Measurements from ENCODE around the gene GALNT9.

GALNT9 gene

DNA sequence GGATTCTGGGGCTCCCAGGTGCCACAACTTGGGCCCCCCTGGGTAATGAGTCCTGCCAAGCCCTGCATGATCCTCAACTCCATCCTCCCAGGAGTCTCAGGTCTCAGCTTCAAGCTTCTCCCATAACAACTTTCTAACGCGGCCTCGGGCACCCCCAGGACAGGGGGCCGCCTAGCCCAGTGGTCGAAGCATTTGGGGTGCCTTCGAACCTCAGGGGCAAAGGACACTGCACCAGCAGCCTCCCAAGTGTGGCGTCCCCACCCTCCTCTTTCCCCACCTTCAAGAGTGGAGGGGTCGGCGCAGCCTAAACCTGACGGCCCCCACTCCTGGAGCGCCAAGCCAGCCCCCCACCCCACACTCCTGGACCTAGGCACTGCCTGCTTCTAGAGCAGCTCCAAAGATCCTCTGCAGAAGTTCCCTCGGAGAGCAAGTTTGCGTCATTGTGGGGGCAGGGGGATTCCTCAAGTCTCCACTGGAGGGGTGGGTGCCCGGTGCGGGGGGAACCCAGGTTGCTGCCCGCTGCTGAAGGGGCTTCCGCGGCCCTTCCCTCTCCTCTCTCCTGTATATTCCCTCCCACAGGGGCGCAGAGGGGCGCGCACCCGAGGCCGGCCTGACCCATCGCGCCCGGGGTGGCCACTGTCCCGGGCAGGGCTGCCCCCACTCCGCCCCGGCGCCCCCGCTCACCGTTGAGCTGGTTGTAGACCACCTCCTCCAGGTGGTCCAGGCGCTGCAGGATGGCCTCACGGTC, 933 bp downstream of the GALNT9 start:
- Histone ChIP-seq H3K27ac (no peak overlapping the region), H3K4me3 (peak overlapping the region; percentile 51)

DNA sequence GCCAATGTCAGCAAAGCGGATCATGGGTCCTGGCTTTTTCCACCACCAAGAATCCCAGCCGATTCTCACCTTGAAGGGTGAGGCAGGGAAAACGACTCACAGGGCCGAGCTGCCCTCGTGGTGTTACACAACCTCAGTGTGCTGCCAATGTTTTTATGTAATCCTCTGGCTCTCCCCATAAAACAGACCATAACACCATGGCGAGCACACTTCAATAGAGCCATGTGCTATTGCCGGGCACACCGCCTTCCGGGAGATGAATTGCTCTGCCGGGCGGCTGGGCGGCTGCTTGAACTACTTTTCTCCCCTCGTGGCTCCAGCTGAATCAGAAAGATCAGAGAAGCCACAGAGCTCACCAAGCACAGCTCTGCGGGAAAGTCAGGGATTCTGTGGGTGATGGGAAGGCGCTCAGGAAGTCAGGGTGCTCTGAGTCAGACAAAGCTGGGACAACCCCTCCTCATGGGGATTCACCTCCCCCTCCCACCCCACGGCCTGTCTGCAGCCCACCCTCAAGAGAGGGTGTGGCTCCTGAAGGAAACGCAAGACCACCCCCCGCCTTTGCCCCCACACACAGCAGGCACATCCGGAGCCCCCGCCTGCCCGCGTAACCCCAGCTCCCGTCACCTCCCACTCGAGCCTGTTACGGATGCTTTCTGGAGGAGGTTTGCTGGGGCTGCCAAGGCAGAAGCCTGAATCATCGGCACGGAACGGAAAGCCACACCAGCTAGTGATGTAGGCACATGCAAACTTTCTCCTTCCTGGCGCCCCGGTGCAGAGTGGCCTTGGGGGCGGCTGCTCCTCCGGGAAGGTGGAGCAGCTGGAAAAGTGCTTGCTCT, 1.8 kb downstream of the GALNT9 start:
- TF ChIP-seq, protein P1, sequence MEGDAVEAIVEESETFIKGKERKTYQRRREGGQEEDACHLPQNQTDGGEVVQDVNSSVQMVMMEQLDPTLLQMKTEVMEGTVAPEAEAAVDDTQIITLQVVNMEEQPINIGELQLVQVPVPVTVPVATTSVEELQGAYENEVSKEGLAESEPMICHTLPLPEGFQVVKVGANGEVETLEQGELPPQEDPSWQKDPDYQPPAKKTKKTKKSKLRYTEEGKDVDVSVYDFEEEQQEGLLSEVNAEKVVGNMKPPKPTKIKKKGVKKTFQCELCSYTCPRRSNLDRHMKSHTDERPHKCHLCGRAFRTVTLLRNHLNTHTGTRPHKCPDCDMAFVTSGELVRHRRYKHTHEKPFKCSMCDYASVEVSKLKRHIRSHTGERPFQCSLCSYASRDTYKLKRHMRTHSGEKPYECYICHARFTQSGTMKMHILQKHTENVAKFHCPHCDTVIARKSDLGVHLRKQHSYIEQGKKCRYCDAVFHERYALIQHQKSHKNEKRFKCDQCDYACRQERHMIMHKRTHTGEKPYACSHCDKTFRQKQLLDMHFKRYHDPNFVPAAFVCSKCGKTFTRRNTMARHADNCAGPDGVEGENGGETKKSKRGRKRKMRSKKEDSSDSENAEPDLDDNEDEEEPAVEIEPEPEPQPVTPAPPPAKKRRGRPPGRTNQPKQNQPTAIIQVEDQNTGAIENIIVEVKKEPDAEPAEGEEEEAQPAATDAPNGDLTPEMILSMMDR (IDR thresholded peaks at IDR 0.05) = no peak
- peak overlapping the region; percentile 51 for H3K4me3 ChIP-seq
- no peak overlapping the region for H3K27ac ChIP-seq
- no peak for DNase-seq (ENCODE audit: low spot score)

More for the DNA sequence above, 933 bp downstream of the GALNT9 start:
- TF ChIP-seq, protein P1 (IDR thresholded peaks at IDR 0.05) = no peak
- DNase-seq (ENCODE audit: low spot score) = no peak

DNA sequence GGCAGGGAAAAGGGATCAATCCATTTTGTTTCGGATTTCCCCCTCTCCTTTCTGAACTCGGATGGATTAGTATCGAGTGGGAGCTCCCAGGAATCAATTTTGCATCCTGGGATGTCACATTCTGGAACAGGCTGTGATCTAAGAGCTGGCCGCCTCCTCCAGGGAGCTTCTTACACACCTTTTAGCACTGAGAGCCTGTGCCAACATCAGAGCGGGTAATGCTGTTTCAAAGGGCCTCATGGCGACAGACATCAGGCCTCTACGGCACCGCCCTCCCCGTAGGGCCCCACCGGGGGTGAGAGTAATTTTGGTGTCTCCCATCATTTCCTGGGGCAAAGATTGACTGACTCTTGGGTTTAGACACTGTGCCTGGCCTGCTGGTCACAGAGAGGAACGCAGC, 2.7 kb downstream of the GALNT9 start:
- TF ChIP-seq, protein P1 (IDR thresholded peaks at IDR 0.05) = no peak
- no peak overlapping the region for H3K27ac ChIP-seq
- DNase-seq (ENCODE audit: low spot score) = no peak
- H3K4me3 ChIP-seq = no peak overlapping the region

DNA sequence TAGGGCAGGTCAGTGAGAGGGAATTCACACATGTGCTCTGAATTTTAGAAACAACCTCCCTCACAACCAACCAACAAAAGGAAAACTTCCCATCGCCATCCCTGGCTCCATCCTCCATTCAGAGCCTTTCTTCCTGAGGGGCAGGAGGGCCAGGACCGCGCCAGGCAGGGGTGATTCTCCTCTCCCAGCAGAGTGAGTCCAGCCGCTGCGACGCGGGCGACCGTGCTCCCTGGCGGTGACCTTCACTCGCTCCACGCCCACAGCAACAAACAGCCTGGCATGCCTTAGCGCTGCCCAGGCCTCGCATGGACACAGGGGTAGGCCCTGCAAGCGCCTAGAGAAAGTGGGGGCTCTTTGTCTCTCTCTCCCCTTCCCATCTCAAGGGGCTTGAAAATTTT, 3.7 kb downstream of the GALNT9 start:
- TF ChIP-seq, protein P1 (IDR thresholded peaks at IDR 0.05) = no peak
- H3K4me3 ChIP-seq = no peak overlapping the region
- H3K27ac ChIP-seq = no peak overlapping the region
- DNase-seq (ENCODE audit: low spot score) = no peak

DNA sequence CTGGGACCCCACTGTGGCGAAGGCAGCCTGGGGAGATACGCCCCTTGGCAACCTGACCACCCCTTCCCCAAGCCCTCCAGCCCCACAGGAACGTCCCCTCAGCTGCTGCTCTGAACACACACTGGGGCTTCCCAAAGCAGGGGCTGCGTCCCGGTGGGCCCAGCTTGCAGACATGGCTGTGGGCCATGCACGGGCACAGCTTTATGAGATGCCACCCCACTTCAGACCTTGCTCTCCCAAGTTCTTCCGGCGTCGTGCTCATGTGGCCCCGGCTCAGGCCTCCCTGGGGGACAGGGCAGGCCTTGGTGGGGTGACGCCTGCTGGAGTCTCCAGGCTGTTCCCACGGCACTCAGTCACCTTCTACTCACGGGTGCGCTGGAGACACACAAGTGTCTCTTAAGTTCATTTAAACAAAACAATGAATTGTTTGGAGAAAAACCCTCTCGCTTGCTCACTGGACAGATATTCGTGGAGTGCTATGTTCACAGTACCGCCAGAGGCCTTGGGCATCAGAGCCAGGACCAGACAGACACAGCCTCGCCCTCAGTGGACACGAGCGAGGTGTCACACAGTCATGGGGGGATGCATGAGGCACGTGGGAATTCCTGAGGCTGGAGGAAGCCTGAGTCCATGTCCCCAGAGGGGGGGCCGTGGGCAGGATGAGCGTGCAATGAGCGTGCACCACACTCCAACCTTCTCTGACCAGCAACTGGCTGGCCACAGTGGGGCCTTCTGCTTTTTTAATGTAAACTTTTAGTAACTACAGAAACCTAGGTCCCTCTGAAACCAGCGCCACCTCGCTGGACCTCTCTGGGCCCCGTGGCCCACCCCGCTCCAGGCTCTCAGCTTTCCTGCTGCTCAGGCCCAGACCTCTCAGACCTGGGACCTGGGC, 4.3 kb downstream of the GALNT9 start:
- Histone ChIP-seq H3K27ac (no peak overlapping the region), H3K4me3 (no peak overlapping the region)
- TF ChIP-seq, protein P1 (IDR thresholded peaks at IDR 0.05) = no peak
- no peak for DNase-seq (ENCODE audit: low spot score)

DNA sequence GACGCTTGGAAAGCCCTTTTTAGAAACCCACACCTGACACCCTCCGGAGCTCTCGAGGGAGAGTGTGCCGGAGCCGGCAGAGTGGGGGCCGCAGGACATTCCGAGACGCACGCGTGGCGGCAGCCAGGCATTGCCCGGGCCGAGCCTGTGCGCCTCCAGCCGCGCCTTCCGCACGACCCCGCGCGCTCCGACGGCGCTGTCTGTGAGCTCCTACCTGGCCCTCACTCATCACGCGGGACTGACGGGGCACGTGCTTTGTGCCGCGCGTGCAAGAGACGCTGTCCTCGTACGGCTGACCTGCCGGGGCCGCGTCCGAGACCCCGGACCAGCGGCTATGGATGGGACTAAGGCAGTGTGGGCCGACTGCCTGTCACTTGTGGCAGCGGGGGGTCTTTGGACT, 5.2 kb downstream of the GALNT9 start:
- H3K27ac ChIP-seq = no peak overlapping the region
- DNase-seq (ENCODE audit: low spot score) = no peak
- no peak overlapping the region for H3K4me3 ChIP-seq
- TF ChIP-seq, protein P1 (IDR thresholded peaks at IDR 0.05) = no peak
